B cell (primary cell): ENCODE measurements around the gene DNAJC7. TPM values are rescaled to one million over a fixed set of nuclear protein-coding genes. Genes with fewer than 3 reads are reported as not detected.

Experiments used
- ATAC-seq: fragments of 200-7000 bp; cut with Tn5 transposase; one replicate; pipeline ENCODE4 v1.10.0; 2021; ENCODE audit warnings: low read depth, mild to moderate bottlenecking, moderate number of reproducible peaks, moderate library complexity
- CTCF ChIA-PET: fragments of 350-600 bp; sonication (Branson Sonifier 250); formaldehyde crosslinking; loops from one replicate; lab custom pipeline; 2021; ENCODE audit warnings: antibody characterized with exemption, inconsistent platforms; lab: Charles Lee
- POLR2A ChIA-PET: fragments of 350-600 bp; sonication (Branson Sonifier 250); formaldehyde crosslinking; loops from one replicate; lab custom pipeline; 2021; ENCODE audit warnings: antibody characterized with exemption; lab: Charles Lee
- DNase-seq: peaks from one replicate; pipeline ENCODE4 v3.0.0; 2013
- H2AFZ ChIP-seq: 2 replicates; pipeline ENCODE4 v1.6.1; 2012; ENCODE audit warnings: mild to moderate bottlenecking, low read depth, low read length; ENCODE audit not compliant: insufficient read depth, poor library complexity, severe bottlenecking
- H3K27ac ChIP-seq, 2 donors: 1 replicate in 1 of 2; 2 replicates in 1 of 2; pipeline ENCODE4 v1.5.1; 2012 to 2013; ENCODE audit warnings: low read length in 2 of 2, mild to moderate bottlenecking in 2 of 2, moderate library complexity in 1 of 2
- H3K27me3 ChIP-seq, 4 experiments: fragments of 200-600 bp in 1 of 4; sonication (generic) in 1 of 4; replicated peaks in 1 of 4; 1 replicate in 2 of 4; 2 replicates in 2 of 4; pipeline versions ENCODE4 v1.6.1 to v1.7.0; 2013 to 2016; ENCODE audit warnings: low read length in 3 of 4, mild to moderate bottlenecking in 2 of 4, mixed read lengths in 1 of 4, moderate library complexity in 1 of 4; ENCODE audit not compliant: insufficient read depth in 4 of 4, control insufficient read depth in 3 of 4; ENCODE audit errors: control extremely low read depth in 1 of 4
- H3K36me3 ChIP-seq, 2 experiments: replicated peaks in 1 of 2; 1 replicate in 1 of 2; 2 replicates in 1 of 2; pipeline versions ENCODE4 v1.6.1 to v1.7.1; 2013; ENCODE audit warnings: low read length in 1 of 2; ENCODE audit not compliant: insufficient read depth in 2 of 2, control insufficient read depth in 1 of 2; ENCODE audit errors: control extremely low read depth in 1 of 2, extremely low read depth in 1 of 2
- H3K4me1 ChIP-seq, 2 donors: fragments of 200-600 bp in 1 of 2; sonication (generic) in 1 of 2; 1 replicate in 1 of 2; 2 replicates in 1 of 2; pipeline versions ENCODE4 v1.5.1 to v1.6.1; 2013 to 2017; ENCODE audit warnings: low read length in 2 of 2; ENCODE audit not compliant: control insufficient read depth in 2 of 2, insufficient read depth in 2 of 2
- H3K4me2 ChIP-seq: replicated peaks from 2 replicates; pipeline ENCODE3; 2012; ENCODE audit warnings: mild to moderate bottlenecking, low read depth, low read length; ENCODE audit not compliant: poor library complexity, severe bottlenecking
- H3K4me3 ChIP-seq, 5 experiments: fragments of 200-600 bp in 1 of 5; sonication (generic) in 1 of 5; 1 replicate in 3 of 5; 2 replicates in 2 of 5; pipeline versions ENCODE4 v1.5.1 to v1.7.0; 2011 to 2016; ENCODE audit warnings: low read length in 4 of 5, mild to moderate bottlenecking in 4 of 5, low read depth in 2 of 5, control low read depth in 1 of 5, moderate library complexity in 1 of 5; ENCODE audit not compliant: insufficient read depth in 1 of 5; ENCODE audit errors: control extremely low read depth in 1 of 5, extremely low read depth in 1 of 5
- H3K79me2 ChIP-seq: fragments of 200-600 bp; sonication (generic); one replicate; pipeline ENCODE4 v1.6.0; 2016; ENCODE audit warnings: low read length; ENCODE audit not compliant: control insufficient read depth, insufficient read depth
- H3K9ac ChIP-seq: fragments of 200-600 bp; sonication (generic); 2 replicates; pipeline ENCODE4 v1.6.1; 2017; ENCODE audit warnings: mild to moderate bottlenecking, low read length, moderate library complexity
- H3K9me3 ChIP-seq, 3 donors: one replicate each; pipeline versions ENCODE4 v1.6.1 to v1.7.1; 2013; ENCODE audit warnings: low read length in 2 of 3; ENCODE audit not compliant: control insufficient read depth in 2 of 3, insufficient read depth in 1 of 3; ENCODE audit errors: control extremely low read depth in 1 of 3
- H4K20me1 ChIP-seq: 2 replicates; pipeline ENCODE4 v1.6.0; 2012; ENCODE audit warnings: mild to moderate bottlenecking, low read length; ENCODE audit not compliant: insufficient read depth, control insufficient read depth, poor library complexity, severe bottlenecking
- H3K27ac Mint-ChIP-seq: one replicate; pipeline ENCODE4 v1.8.0; 2021; ENCODE audit warnings: mixed read lengths
- H3K27me3 Mint-ChIP-seq: one replicate; pipeline ENCODE4 v1.8.0; 2021; ENCODE audit warnings: mixed read lengths
- H3K4me1 Mint-ChIP-seq: one replicate; pipeline ENCODE4 v1.8.0; 2021; ENCODE audit warnings: mixed read lengths
- H3K4me3 Mint-ChIP-seq: one replicate; pipeline ENCODE4 v1.8.0; 2021; ENCODE audit warnings: mixed read lengths
- H3K9me3 Mint-ChIP-seq: one replicate; pipeline ENCODE4 v1.8.0; 2022; ENCODE audit warnings: mixed read lengths; ENCODE audit not compliant: insufficient read depth
- EZH2 ChIP-seq: IDR thresholded peaks from 2 replicates; pipeline ENCODE4 v1.6.1; 2012; ENCODE audit warnings: borderline replicate concordance, low read depth, mild to moderate bottlenecking, moderate library complexity, low read length; ENCODE audit not compliant: insufficient read depth, poor library complexity, severe bottlenecking
- WGBS: methylation state at CpG from one replicate; pipeline ENCODE4 v1.1.5; 2013; ENCODE audit warnings: missing lambda C conversion rate; ENCODE audit not compliant: insufficient coverage; 5-methylcytosine and 5-hydroxymethylcytosine counted together
- intact Hi-C: fragments of 100-400 bp; cut with micrococcal nuclease; formaldehyde crosslinking; loops from one replicate; pipeline ENCODE4 v1.10.0; 2022
- polyA plus RNA-seq: library from polyadenylated mRNA; depleted of rRNA; stranded (reverse); fragments of >200 nt; gene quantifications from 2 replicates; pipeline ENCODE4 v1.2.3, GENCODE V29; 2012
- total RNA-seq, 2 donors: library from RNA; stranded (reverse); fragments of 120-200 nt in 1 of 2; gene quantifications; 1 replicate in 1 of 2; 2 replicates in 1 of 2; pipeline versions ENCODE4 v1.2.3 to v1.2.4, GENCODE V29; 2013 to 2022
- TF ChIP-seq, protein P1 (sequence below): fragments of 200-600 bp; IDR thresholded peaks from one replicate; pipeline ENCODE4 v1.8.0; 2022; ENCODE audit warnings: antibody characterized with exemption, mild to moderate bottlenecking

DNAJC7 gene
- total and polyA plus RNA-seq, 2 donors (not counting 1 experiment from before 2014, with no cell fraction given) = 22.0 to 152 TPM

DNA sequence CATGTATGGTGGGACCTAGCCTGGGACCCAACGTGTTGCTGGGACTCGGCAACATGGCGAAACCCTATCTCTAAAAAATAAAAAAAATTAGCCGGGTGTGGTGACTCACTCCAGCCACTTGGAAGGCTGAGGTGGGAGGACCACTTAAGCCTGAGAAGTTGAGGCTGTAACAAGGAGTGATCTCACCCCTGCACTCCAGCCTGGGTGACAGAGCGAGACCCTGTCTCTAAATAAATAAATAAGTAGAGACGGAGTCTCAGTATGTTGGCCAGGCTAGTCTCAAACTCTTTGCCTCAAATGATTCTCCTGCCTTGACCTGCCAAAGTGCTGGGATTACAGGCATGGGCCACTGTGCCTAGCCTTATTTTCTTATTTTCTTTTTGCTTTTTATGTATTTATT lies 60.7 kb downstream of the DNAJC7 start:
- no peaks in the 10 kb centered on the region for H3K36me3 ChIP-seq
- no peaks in the 10 kb centered on the region for H4K20me1 ChIP-seq
- H3K27me3 Mint-ChIP-seq = no peaks in the 10 kb centered on the region
- CTCF ChIA-PET = interaction anchor here (0.7 kb wide), 1 partner anchor 408 kb away, joined by 3 read pairs; no protein-coding TSS in a partner anchor
- no peak overlapping the region for H3K4me3 ChIP-seq
- no peaks in the 10 kb centered on the region for H3K9me3 ChIP-seq
- H2AFZ ChIP-seq = no peak overlapping the region
- no peaks in the 10 kb centered on the region for H3K27me3 ChIP-seq
- H3K4me2 ChIP-seq = no peak overlapping the region
- intact Hi-C loops = no loop called here
- no peaks in the 10 kb centered on the region for H3K9me3 Mint-ChIP-seq
- DNase-seq (no peak), ATAC-seq (no peak)
- no peaks in the 10 kb centered on the region for H3K4me1 Mint-ChIP-seq
- no peak overlapping the region for H3K4me3 Mint-ChIP-seq
- H3K27ac ChIP-seq = no peak overlapping the region
- H3K4me1 ChIP-seq = no peaks in the 10 kb centered on the region
- H3K9ac ChIP-seq = no peak overlapping the region
- POLR2A ChIA-PET = no interaction called here
- 93% methylated on average over 2 of the region's 6 CpGs for WGBS
- H3K27ac Mint-ChIP-seq = no peak overlapping the region
- no peaks in the 10 kb centered on the region for H3K79me2 ChIP-seq
- TF ChIP-seq, protein P1, sequence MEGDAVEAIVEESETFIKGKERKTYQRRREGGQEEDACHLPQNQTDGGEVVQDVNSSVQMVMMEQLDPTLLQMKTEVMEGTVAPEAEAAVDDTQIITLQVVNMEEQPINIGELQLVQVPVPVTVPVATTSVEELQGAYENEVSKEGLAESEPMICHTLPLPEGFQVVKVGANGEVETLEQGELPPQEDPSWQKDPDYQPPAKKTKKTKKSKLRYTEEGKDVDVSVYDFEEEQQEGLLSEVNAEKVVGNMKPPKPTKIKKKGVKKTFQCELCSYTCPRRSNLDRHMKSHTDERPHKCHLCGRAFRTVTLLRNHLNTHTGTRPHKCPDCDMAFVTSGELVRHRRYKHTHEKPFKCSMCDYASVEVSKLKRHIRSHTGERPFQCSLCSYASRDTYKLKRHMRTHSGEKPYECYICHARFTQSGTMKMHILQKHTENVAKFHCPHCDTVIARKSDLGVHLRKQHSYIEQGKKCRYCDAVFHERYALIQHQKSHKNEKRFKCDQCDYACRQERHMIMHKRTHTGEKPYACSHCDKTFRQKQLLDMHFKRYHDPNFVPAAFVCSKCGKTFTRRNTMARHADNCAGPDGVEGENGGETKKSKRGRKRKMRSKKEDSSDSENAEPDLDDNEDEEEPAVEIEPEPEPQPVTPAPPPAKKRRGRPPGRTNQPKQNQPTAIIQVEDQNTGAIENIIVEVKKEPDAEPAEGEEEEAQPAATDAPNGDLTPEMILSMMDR = no peak
- no peak for TF ChIP-seq EZH2

DNA sequence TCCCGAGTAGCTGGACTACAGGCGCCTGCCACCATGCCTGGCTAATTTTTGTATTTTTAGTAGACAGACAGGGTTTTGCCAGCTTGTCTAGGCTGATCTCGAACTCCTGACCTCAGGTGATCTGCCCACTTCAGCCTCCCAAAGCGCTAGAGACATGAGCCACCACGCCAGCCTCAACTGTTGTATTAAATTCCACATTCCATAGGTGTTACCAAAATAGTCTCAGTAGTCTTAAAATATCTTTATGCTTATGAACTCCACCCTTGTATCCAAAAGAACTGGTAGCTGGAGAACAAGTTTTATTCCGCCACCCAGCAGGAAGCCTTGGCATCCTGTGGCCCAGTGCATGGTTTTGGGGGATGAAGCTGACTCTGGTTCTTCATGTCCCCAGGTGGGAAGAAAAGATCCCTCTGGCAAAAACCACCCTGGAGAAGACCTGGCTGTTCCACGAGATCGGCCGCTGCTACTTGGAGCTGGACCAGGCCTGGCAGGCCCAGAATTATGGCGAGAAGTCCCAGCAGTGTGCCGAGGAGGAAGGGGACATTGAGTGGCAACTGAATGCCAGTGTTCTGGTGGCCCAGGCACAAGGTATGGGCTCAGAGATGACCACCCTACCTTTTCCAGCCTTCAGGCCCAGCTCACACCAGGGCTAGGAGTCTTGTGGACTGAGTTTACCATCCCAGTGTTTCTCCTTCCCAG lies 68.3 kb downstream of the DNAJC7 start:
- no peaks in the 10 kb centered on the region for H3K9me3 ChIP-seq
- H4K20me1 ChIP-seq = no peaks in the 10 kb centered on the region
- H3K9me3 Mint-ChIP-seq = no peaks in the 10 kb centered on the region
- no peak overlapping the region for H3K27ac Mint-ChIP-seq
- H3K4me1 ChIP-seq = no peaks in the 10 kb centered on the region
- TF ChIP-seq, protein P1 = no peak
- TF ChIP-seq EZH2 = no peak
- H3K27ac ChIP-seq = no peak overlapping the region
- no peak overlapping the region for H2AFZ ChIP-seq
- POLR2A ChIA-PET = no interaction called here
- ATAC-seq = no peak
- no peak for DNase-seq
- no peaks in the 10 kb centered on the region for H3K4me1 Mint-ChIP-seq
- H3K9ac ChIP-seq = no peak overlapping the region
- no peaks in the 10 kb centered on the region for H3K79me2 ChIP-seq
- intact Hi-C loops = no loop called here
- H3K4me3 ChIP-seq = no peak overlapping the region
- H3K27me3 Mint-ChIP-seq = no peaks in the 10 kb centered on the region
- no peak overlapping the region for H3K4me3 Mint-ChIP-seq
- H3K36me3 ChIP-seq = no peaks in the 10 kb centered on the region
- 84% methylated on average over 7 of the region's 11 CpGs for WGBS
- H3K4me2 ChIP-seq = no peak overlapping the region
- CTCF ChIA-PET = interaction anchor here (0.6 to 1.6 kb wide), 4 partner anchors 10 to 171 kb away, joined by 3 to 6 read pairs (median 4); no protein-coding TSS in a partner anchor
- no peaks in the 10 kb centered on the region for H3K27me3 ChIP-seq
